GM15510 (cell line): Measurements from ENCODE around the gene JAK1.

Experiments
- POLR2A ChIP-seq: IDR thresholded peaks from 3 replicates; pipeline ENCODE4 v1.6.1; 2011; ENCODE audit warnings: borderline replicate concordance; ENCODE audit not compliant: insufficient read length; ENCODE audit errors: extremely low read depth

The JAK1 gene

GRCh38 chr1:64922336-64922735, 44.0 kb downstream of the JAK1 start:
- TF ChIP-seq POLR2A: no peak

DNA sequence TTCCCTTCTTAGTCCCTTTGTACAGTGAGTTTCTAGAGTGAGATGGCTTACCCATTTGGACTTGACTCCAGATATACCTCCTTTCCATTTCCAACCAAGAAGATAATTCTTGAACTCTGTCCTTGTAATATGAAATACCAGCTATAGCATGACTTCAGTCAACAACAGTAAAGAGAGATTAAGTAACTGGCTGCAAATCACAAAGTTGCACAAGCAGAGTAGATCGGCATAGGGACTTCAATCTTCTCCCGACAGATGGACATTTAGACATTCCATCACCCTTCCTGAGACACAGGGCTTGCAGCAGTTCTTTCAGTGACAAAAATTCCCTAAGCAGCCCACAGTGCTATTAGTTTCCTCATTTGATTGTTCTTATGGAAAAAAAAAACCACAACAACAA, 44.6 kb downstream of the JAK1 start:
- TF ChIP-seq POLR2A: no peak

DNA sequence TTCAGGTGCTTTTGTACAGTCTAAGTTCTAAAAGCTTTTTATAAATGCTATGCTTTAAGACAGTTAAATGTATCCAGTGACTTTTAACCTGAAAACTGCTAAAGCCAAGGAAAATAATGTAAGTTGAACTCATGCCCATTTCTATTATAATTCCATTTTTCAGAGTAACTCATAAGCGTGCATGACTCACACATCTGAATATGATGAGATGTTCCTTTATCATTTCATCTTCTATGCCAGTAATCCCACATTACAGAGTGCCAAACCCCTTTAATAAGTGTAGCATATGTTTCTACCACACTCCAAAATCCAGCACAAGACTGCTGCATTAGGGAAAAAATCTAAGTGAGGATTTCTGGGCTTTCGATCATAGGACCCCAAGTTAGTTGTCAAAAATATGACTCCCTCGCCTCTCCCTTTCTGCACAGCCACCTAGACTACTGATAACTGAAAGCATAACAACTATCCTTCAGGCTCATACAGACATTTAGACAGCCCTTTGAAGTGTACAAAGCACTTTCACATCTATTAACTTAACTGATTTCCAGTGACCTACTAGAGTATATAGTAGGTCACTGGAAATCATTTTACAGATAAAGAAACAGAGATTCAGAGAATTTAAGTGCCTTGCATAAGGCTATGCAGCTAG, 45.3 kb downstream of the JAK1 start:
- no peak for TF ChIP-seq POLR2A

- no peak for TF ChIP-seq POLR2A
Observed at GRCh38 chr1:64917907-64918306, 48.4 kb downstream of the JAK1 start.

DNA sequence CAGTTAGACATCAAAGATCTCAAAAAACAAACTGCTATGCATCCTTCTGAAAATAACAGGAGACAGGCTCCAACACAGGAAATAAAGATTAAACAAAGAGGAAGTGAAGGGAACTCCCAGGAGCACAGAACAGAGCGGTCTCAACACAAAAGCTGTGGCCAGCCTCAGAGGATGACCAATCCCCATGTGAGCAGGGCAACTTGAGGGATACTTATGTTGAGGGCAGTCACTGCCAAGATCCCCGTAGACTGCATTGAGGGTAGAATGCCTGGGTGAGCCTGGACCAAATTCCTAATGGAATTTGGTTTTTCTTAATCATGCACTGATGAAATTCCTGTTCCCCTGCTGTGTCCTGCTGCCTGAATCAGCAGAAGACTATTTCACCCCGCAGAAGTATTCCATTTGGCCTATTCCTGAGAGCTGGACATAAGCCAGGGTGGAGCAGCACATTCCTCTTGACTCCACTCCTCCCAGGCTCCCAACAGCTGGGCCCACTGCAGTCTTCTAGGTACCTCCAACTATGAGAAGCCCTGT, 49.0 kb downstream of the JAK1 start:
- no peak for TF ChIP-seq POLR2A

GRCh38 chr1:64915381-64916274, 50.7 kb downstream of the JAK1 start:
- no peak for TF ChIP-seq POLR2A

DNA sequence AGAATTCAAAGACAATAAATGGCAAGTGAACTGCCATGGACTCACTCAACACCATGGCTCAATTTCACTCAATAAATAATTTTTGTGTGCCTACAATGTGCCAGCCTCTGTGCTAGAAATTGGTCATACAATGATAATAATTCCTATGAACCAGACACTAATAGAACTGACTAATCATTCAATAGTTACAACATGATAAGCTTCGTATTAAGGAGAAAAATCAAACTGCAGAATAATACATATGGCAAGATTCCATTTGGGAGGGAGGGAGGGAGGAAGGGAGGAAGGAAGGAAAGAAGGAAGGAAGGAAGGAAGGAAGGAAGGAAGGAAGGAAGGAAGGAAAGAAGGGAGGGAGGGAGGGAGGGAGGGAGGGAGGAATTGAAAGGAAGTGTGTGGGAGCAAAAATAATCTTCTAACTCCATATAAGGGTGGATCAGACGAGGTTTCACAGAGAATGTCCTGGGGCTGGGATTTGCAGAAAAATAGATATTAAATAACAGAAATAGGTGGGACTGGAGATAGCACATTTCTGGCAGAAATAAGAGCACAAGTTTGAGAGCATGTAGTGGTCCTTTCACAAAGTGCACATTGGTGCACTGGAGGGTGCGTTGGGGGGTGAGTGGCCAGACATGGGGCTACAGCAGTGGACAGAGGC, 52.9 kb downstream of the JAK1 start:
- no peak for TF ChIP-seq POLR2A

GRCh38 chr1:64912191-64912590, 54.2 kb downstream of the JAK1 start:
- no peak for TF ChIP-seq POLR2A

GRCh38 chr1:64911326-64911725, 55.0 kb downstream of the JAK1 start:
- no peak for TF ChIP-seq POLR2A

DNA sequence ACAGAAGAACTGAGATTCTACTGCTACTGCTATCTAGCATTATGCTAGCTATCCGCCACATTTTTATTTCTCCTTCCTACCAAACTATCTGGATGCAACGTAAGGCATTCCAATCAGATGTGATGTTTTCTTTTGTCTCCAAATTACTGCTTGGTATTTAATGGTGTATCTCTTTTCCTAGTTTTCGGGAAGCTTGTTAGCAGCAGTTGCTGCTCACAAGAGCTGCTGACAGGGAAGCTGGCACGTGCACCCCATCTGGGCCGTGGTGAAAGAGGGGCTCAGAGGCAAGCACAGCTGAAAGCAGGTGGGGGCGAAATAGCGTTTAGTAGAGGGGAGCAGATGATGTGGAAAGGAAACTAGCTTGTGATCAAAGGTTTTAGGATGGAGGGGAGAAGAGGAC, 57.3 kb downstream of the JAK1 start:
- TF ChIP-seq POLR2A: no peak

DNA sequence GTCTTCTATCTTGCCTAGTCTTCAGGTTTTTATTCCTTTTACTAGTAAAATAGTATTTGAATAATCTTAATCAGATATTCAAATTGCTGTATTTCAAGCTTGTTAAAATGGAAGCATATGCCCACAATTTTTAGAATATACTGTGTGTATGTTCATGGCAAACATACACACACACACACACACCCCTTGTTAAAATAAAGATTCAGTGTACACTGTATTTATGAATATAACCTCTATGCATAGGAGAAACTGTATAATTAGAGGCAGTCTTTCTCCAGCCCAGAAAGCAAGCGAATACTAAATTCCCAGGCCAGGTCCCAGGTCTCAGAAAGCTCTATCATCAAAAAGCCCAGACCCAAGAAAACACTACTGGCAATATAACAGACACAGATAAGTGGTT, 57.8 kb downstream of the JAK1 start:
- no peak for TF ChIP-seq POLR2A

DNA sequence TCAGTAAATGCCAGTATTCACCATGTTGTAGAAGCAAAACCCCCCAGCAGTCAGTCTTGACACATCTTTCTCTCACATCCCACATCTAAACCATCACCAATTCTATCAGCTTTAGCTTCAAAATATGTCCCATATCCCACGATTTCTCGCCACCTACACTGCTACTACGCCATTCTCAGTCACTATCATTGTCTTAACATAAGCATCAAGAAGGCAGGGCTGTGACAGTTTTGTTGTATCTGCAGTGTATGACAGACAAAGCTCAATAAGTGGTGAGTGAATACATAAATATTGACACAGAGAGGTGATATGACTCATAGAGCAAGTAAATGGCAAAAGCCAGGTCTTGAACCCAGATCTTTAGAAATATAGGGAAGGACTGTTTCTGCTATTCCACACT, 59.9 kb downstream of the JAK1 start:
- TF ChIP-seq POLR2A: no peak

DNA sequence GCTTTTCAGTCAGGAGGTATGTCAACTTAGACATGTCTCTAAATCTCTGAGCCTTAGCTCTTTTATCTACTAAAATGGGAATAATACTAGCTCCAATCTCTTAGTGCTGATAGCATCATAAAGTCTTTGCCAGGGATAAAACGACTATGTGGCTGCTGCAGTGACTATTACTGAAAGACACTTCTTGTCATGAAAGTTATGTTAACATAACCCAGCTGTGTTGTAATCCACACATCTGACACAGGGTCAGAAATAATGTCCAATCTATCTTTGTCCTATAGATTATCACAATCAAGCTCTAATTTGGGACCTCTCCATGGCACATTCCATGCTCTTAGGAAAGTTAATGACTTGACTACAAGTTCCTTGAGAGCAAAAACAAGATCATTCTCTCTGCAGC, 62.8 kb downstream of the JAK1 start:
- no peak for TF ChIP-seq POLR2A

GRCh38 chr1:64901663-64902062, 64.7 kb downstream of the JAK1 start:
- no peak for TF ChIP-seq POLR2A

DNA sequence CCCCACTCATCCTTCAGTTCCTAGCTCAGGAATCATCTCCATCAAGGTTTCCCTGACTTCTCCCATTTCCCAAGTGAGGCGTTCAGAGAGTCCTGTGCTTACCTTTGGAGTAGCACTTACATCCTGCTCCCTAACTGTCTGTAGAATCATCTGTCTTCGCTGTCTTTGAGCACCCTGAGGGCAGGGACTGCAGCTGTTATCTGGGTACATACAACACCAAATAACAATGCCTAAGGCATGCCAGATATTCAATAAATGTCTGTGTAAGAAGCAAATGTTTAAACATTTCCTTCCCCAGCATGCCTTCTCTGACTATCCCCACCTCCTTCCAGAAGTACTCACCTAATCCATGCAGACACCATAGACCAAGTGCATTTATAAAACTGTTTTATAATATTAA, 65.4 kb downstream of the JAK1 start:
- TF ChIP-seq POLR2A: no peak
